GM19099 (cell line): ENCODE measurements around the gene SLC16A12.

Experiments used
- POLR2A ChIP-seq: IDR thresholded peaks from 3 replicates; pipeline ENCODE4 v1.6.1; 2011; ENCODE audit warnings: low read depth; ENCODE audit not compliant: insufficient read length; ENCODE audit errors: extremely low read depth

Gene SLC16A12

DNA sequence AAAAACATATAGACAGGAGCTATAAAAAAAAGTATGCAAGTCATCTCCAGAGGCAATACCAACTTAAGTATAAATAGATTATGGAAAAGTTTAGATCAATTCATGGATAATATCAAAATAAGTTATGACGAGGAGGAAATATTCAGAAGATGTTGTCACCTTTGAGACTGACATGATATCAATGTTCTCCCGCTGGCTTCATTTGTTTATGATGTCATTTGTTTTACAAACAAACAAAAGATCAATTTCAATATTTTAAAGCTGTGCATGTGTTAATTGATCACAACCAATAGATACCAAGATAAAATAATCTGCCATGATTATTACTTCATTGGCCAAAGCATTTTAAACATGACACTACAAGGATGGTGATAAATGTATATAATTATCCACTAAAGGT lies 43.5 kb downstream of the SLC16A12 start:
- TF ChIP-seq POLR2A: no peak

DNA sequence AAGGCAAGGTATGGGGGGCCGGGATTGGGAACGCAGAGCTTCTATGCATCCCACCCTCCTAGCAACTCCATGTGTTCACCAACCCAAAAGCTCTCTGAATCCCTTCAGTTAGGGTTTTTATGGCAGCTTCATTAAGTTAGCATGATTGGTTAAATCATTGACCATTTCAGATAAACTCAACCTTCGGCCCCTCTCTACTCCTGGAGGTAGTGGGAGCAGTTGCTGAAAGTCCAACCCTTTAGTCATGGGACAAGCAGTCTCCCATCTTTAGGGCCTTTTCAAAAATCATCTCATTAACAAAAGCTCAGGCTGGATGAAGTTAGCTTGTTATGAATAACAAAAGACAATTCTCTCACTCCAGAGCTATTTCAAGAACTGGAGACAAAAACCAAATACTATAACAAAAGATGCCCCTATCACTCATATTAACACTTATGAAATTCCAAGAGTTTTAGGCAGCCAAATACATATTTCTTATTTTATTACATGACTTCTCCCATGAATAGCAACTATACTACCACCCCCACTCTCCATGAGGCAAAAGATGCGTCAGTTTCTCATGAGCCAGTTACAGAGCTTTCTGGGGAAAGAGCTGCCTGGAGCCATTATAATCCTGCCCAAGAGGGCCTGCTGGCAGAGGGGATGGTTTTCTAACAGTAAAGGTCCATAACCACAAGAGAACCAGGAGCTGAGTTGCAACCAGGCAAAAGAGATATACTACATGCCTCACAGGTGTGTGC lies 44.6 kb downstream of the SLC16A12 start:
- TF ChIP-seq POLR2A: no peak

DNA sequence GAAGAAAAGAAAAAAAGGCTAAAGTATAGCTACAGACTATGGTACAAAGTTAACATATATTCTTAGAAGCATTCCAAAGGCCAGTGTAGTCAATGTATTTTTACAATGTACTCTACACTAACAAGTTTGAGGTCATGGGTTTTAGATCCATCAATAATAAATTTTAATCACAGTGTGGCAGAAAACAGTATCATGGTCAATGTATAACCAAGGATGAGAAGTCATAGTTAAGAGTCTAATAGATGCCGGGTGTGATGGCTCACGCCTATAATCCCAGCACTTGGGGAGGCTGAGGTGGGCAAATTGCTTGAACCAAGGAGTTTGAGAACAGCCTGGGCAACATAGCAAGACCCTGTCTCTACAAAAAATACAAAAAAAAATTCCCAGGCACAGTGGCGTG lies 53.1 kb downstream of the SLC16A12 start:
- no peak for TF ChIP-seq POLR2A

DNA sequence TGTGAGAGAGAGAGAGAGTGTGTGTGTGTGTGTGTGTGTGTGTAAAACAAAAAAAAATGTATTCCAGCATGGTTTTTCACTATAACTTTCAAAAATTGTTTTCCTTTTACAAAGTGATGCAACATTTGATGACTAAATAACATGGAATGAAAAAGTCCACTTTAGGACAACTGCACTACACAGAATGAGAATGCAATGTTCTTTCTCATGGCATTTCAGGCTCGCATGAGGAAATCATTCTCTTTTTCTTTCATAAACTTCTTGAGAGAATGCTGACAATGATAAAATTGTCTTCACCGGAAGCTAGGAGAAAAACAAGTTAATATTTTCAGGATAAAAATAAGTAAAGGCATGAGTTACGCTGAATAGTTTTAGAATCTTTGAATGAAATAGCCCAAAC lies 53.7 kb downstream of the SLC16A12 start:
- no peak for TF ChIP-seq POLR2A

DNA sequence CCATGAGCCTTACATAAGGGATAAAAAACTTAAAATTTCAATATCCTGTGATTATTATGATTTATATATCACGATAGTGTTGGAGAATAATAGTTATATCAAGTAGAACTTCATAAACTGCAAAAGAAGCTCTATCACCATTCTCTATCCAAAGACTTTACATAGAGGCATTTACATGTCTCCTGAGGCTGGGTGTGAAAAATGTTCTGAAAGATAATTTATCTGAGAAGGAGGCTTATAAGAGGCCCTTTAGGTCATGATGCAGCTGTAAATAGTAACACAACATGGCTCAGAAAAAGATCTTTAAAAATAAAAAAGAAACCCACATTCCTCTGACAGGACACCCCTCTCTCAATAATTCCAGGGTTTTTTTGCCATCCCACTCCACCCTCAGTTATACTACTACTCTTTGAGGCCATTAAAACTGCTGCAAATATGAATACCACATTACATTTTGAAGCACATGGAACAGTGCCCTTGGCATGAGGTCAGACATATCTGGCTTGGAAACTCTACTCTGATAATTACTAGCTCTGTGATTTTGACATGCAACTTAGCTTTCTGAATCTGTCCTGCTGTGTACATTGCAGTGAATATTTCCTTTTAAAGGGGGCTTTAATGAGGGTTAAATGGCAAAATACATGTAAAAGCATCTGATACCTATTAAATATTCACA lies 55.5 kb downstream of the SLC16A12 start:
- no peak for TF ChIP-seq POLR2A

DNA sequence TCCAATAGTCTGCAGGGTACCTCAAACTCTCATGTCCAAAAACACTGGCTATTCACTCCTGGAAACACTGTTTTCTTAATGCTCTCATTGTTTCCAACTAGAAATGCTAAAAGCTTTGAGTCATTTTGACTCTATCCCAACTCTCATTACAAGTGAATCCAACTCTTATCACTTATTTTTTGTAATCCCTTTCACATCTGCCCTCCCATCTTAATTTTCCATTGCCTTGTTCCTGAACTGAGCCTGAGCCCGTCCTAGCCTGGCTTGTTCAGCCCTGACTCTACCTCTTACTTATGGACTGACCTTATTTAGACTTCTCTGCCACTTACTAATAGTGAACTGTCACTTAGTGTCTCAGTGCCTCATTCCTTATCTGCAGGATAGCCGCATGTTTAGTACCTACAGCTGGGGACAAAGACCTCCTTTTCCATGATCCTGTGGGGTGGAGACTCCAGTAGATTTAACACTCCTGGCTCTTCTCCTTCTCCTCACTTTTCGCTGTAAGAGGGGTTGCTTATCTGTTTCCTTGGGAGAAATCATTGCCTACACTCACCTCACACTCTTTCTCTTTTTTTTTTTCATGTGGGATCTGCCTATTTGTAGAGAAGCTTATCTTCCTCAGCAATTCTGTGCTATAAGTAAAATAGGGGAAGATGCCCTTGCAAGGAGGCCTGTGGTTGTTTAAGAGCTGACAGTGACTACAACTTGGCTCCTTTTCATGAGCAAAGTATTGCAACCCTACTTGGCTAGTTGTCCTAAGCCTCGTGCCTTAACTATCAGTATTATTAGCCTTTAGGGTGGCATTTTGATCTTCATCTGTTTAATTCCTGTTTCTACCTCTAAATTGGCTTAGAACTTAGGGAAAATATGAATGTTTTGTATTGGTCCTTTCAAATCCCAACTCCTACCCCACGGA lies 56.4 kb downstream of the SLC16A12 start:
- TF ChIP-seq POLR2A: no peak

DNA sequence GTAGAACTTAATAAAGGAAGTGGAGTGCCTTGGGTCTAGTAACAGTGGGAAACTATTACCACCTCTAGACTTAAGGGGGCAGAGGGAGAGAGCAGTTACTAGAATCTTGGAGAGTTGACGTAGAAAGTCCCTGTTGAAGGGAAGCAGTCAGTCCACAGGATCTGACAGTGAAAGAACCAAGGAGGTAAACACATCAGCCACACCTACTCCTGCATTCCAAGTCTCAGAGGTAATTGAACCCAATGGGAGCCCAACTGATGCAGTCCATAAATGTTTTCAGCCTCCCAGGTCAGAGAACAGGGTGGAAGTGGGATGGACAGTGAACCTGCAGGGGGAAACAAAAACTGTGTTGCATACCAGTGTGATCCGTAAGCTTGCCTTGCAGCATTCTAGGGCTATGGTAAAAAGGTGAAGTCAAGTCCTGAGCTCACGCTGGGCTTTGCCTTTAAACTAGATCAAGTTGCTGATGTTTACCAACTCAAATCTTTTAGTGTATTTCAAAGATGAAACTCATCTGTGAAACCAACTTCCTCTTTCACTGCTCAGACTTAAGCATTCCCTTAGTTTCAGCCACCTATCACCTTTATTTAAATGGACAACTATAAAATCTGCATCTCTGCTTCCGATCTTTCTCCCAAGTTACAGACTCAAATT lies 57.2 kb downstream of the SLC16A12 start:
- no peak for TF ChIP-seq POLR2A

DNA sequence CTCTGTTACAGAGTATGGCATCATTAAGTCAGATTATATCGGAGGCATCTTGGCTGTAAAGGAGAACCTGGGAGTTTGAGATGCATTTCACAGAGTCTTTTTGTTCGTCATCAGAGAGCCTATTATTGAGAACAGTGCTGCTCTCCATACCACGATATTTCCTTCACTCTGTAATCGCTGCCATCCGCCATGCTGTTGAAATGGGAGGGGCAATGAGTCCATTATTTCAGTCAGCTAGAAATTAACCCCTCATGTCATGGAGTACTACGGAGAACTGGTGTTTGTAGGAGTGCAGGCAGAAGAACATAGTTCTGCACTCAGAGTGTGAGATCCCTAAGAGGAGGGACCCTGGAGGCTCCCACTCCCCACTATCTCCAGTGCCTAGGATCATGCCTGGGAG lies 59.2 kb downstream of the SLC16A12 start:
- TF ChIP-seq POLR2A: no peak

DNA sequence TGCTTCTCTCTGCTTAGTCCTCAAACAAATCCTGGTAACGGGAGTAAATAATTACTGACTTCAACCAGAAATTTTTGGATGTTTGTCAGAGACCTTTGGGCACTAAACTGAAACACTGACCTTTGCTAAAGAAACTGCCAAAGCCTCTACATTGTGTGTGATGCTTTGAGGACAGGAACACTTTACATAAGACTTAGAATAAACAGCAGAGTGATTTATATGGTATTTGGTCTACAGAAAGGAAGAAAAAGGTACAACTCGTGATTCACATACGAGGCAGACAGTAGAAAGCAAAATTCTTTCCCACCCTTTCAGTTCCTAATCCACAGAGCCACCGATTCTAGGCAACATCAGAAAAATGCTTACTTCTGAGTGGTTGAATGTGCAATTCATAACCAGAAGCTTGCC lies 59.8 kb downstream of the SLC16A12 start:
- TF ChIP-seq POLR2A: no peak

DNA sequence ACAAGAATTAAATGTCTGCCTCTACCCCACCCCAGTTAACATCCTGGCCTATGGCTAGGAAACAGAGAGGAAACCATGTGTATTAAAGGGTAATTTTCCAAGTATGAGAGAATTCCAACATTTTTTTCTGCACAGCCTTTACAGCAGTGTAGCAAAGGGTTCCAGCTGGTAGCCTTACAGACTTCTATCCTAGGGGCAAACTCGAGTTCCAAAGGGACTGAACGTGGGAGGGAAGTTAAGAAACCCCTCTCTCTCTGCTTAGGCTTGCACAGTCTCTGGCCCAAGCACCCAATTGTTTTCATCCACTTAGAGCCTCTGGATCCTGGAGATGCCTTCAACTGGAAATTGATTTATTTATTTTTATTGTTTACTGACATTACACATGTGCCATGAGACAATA lies 60.3 kb downstream of the SLC16A12 start:
- no peak for TF ChIP-seq POLR2A

DNA sequence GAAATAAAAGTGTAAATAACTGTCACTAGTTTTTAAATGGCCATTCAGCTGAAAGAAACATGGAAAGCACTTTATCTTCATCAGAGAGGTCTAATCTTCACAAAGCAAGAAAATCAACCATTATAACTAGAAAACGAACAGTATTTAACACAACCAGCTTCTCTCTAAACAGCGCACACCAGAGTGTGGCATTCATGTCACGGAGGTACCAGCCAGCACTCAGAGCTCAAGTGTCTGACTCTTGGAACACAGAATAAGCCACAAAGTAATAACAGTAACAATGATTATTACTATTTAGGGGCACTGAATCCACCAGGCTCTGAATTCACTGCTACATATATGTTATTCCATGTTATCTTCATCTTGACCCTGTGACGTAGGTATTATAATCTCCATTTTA lies 60.9 kb downstream of the SLC16A12 start:
- TF ChIP-seq POLR2A: no peak

DNA sequence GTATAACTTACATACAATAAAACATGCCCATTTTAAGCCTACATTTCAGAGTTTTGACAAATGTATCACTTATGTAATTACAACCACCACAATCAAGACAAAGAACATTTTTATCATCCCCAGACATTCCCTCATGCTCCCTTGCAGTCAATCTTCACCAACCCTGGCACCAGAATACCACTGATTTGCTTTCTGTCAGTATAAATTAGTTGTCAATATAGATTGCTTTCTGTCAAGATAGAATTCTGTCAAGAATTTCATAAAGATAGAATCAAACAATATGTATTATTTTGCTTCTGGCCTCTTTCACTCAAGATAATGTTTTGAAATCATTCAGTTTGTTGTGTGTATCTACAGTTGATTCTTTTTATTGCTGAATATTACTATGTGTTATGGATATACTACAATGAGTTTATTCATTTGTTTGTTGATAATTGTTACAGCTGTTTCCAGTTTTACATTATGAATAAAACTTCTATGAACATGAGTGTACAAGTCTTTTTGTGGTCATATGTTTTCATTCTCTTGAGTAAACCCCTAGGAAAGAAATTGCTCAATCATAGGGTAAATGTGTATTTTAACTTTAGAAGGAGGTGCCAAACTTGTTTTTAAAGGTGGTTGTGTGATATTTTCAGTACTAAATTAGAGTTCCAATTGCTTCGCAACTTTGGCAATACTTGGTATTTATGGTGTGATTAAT lies 64.1 kb downstream of the SLC16A12 start:
- TF ChIP-seq POLR2A: no peak

DNA sequence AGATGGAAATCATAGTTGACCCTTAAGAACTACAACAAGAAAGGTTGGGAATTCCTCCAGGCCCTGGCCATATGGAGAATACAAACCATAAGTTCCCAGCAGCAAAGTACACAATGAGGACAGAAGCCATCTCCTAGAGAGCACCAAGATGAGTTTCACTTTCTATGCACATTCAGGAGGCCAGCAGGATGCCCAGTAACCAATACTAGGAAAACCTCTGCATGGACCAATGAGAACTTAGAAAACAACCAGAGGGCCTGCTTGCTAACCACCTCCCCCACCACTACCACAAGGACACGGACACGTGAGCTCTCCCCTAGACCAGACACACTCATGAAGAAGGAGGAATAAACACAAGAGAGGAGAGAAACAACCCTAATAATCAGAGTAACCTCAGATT lies 64.8 kb downstream of the SLC16A12 start:
- no peak for TF ChIP-seq POLR2A

DNA sequence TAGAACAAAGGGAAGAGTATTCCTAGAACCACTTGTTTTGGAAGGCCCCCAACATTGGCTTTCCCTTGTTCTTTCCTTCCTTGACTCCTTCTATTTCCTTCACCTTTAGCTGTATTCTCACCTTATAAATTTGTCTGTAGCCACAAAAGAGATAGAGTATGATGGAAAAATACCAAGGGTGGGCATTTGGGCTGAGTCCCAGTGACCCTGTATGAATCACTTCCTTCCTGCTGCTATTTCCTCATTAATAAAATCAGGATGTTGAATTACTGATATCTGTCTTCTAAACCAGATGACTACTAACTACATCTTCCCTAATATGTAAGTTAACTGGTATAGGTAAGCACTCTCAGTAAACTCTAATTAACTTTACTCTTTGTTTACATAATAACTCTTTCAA lies 65.9 kb downstream of the SLC16A12 start:
- TF ChIP-seq POLR2A: no peak
